Psoas muscle (tissue), 8 donors: ENCODE data around the gene GAGE2A. TPM values are rescaled to one million over a fixed set of nuclear protein-coding genes. Genes with fewer than 3 reads are reported as not detected.

ENCODE experiments used
- ATAC-seq, 4 donors: fragments of 200-7000 bp; cut with Tn5 transposase; one replicate each; pipeline ENCODE4 v1.9.1; 2020; ENCODE audit warnings: moderate library complexity in 3 of 4, mild to moderate bottlenecking in 2 of 4
- DNase-seq, 2 donors: peaks; one replicate each; pipeline ENCODE4 v3.0.0-alpha.2; 2020
- H3K27ac ChIP-seq: fragments of 200-600 bp; one replicate; pipeline ENCODE4 v1.8.0; 2022
- H3K27me3 ChIP-seq, 3 donors: fragments of 200-600 bp in 1 of 3; one replicate each; pipeline versions ENCODE4 v1.6.1 to v1.8.0; 2013 to 2022; ENCODE audit warnings: low read length in 2 of 3, mild to moderate bottlenecking in 2 of 3, moderate library complexity in 1 of 3; ENCODE audit not compliant: insufficient read depth in 3 of 3
- H3K36me3 ChIP-seq, 2 donors: fragments of 200-600 bp in 1 of 2; one replicate each; pipeline versions ENCODE4 v1.6.1 to v1.8.0; 2013 to 2022; ENCODE audit warnings: low read depth in 1 of 2, mild to moderate bottlenecking in 1 of 2, moderate library complexity in 1 of 2; ENCODE audit not compliant: insufficient read depth in 1 of 2
- H3K4me1 ChIP-seq: fragments of 200-600 bp; one replicate; pipeline ENCODE4 v1.8.0; 2022
- H3K4me3 ChIP-seq: fragments of 200-600 bp; one replicate; pipeline ENCODE4 v1.8.0; 2022; ENCODE audit warnings: mild to moderate bottlenecking
- H3K9me3 ChIP-seq: fragments of 200-600 bp; one replicate; pipeline ENCODE4 v1.8.0; 2022
- CTCF ChIP-seq: fragments of 200-600 bp; IDR thresholded peaks from one replicate; pipeline ENCODE4 v1.8.0; 2022; ENCODE audit warnings: antibody characterized with exemption
- WGBS, 3 donors: extraction: QIAGEN DNeasy Blood & Tissue Kit; methylation state at CpG; one replicate each; pipeline versions ENCODE4 v1.1.6 to v1.1.7; 2013; 5-methylcytosine and 5-hydroxymethylcytosine counted together
- intact Hi-C, 2 donors: fragments of 100-400 bp; cut with DNase I; formaldehyde crosslinking; loops; one replicate each; pipeline versions ENCODE4 v1.11.0 to v1.14.2; 2022
- polyA plus RNA-seq, 3 donors: library from polyadenylated mRNA; stranded (reverse); fragments of 200-250 nt; gene quantifications; one replicate each; pipeline ENCODE4 v1.2.3, GENCODE V29; 2013
- total RNA-seq, 4 donors: library from RNA; stranded (reverse); fragmentation: NEBNext Ultra II Directional in 2 of 4; extraction: Animal tissue kit (Norgen Biotek cat#: 25700) in 2 of 4; gene quantifications; one replicate each; pipeline versions ENCODE4 v1.2.1 to v1.2.4, GENCODE V29; 2021 to 2023
- donor health status: healthy with polysubstance abuse.
- donor health status: DM: no; HTN: no; CAD: no; lungs with moderate emphysema.
- donor health status: Bipolar disorder and iron deficiency.
- donor health status: healthy.
- donor health status: DM: yes; HTN: yes; CAD: no.
- donor health status: DM: no; HTN: no; CAD: no.
- donor health status: DM: no; HTN: no; CAD: no.
- donor health status: DM: yes; HTN: yes; CAD: no.

Gene GAGE2A
- total and polyA plus RNA-seq, 7 donors, result not detected

GRCh38 chrX:49610718-49611310, 21.5 kb downstream of the GAGE2A start:
- Histone ChIP-seq H3K4me1 (no peaks in the 10 kb centered on the region), H3K27me3 (peaks cover 0 to 22% (median 0%) of the 10 kb centered on the region in 3 donors), H3K4me3 (no peak overlapping the region), H3K36me3 (no peaks in the 10 kb centered on the region), H3K9me3 (no peaks in the 10 kb centered on the region), H3K27ac (no peak overlapping the region)
- 45 to 50% (median 46%) methylated on average over 7 of the region's 7 CpGs for WGBS, 3 donors
- no peak for TF ChIP-seq CTCF
- DNase-seq (no peak), ATAC-seq (no peak)
- intact Hi-C loops, result no loop called here

GRCh38 chrX:49618574-49618973, 29.3 kb downstream of the GAGE2A start:
- ATAC-seq (no peak), DNase-seq (no peak)
- H3K36me3 ChIP-seq, result no peaks in the 10 kb centered on the region
- no peaks in the 10 kb centered on the region for H3K9me3 ChIP-seq
- intact Hi-C loops, result no loop called here
- H3K4me1 ChIP-seq, result no peaks in the 10 kb centered on the region
- TF ChIP-seq CTCF, result no peak
- WGBS, 3 donors, result 81 to 95% (median 92%) methylated on average over 2 of the region's 2 CpGs
- no peak overlapping the region for H3K27ac ChIP-seq
- peaks cover 0 to 6% (median 0%) of the 10 kb centered on the region in 3 donors for H3K27me3 ChIP-seq
- no peak overlapping the region for H3K4me3 ChIP-seq

- peak overlapping the region; percentile 40 for H3K4me3 ChIP-seq
- WGBS, 3 donors, result 27 to 61% (median 60%) methylated on average over 16 to 33 of the region's 33 CpGs
- H3K27me3 ChIP-seq, result no peaks in the 10 kb centered on the region
- H3K9me3 ChIP-seq, result peaks cover 13% of the 10 kb centered on the region
- H3K27ac ChIP-seq, result no peak overlapping the region
- ATAC-seq (peak; percentile 58 to 76 (median 70)), DNase-seq (no peak)
- peak; percentile 36 for TF ChIP-seq CTCF
- no peaks in the 10 kb centered on the region for H3K4me1 ChIP-seq
- H3K36me3 ChIP-seq, result no peaks in the 10 kb centered on the region
- intact Hi-C loops, result loop anchor here (5.0 kb wide), 2 partner anchors 125 to 130 kb away; no protein-coding TSS in a partner anchor
These were observed 37.9 kb downstream of the GAGE2A start for GRCh38 chrX:49627086-49627777.

GRCh38 chrX:49644991-49645637, 55.8 kb downstream of the GAGE2A start:
- no peaks in the 10 kb centered on the region for H3K9me3 ChIP-seq
- no peak overlapping the region for H3K4me3 ChIP-seq
- no peak overlapping the region for H3K27ac ChIP-seq
- 69 to 78% (median 70%) methylated on average over 5 to 8 of the region's 8 CpGs for WGBS, 3 donors
- intact Hi-C loops, result no loop called here
- ATAC-seq, result no peak
- no peaks in the 10 kb centered on the region for H3K27me3 ChIP-seq
- H3K36me3 ChIP-seq, result no peaks in the 10 kb centered on the region
- no peak for DNase-seq
- TF ChIP-seq CTCF, result no peak
- no peaks in the 10 kb centered on the region for H3K4me1 ChIP-seq

Other genes with a start within 250 kb of the GAGE2A start
- gene GAGE12C, start 57.3 kb upstream of the GAGE2A start, total RNA-seq, result not detected
- not detected for gene GAGE12C, start 57.3 kb upstream of the GAGE2A start, polyA plus RNA-seq
- gene GAGE12D, start 47.8 kb upstream of the GAGE2A start, total RNA-seq, result not detected
- not detected for gene GAGE12D, start 47.8 kb upstream of the GAGE2A start, polyA plus RNA-seq
- gene GAGE12E, start 38.2 kb upstream of the GAGE2A start, total RNA-seq, result not detected
- not detected for gene GAGE12E, start 38.2 kb upstream of the GAGE2A start, polyA plus RNA-seq
- not detected for gene GAGE12F, start 28.7 kb upstream of the GAGE2A start, total RNA-seq
- gene GAGE12F, start 28.7 kb upstream of the GAGE2A start, polyA plus RNA-seq, result not detected
- gene GAGE12G, start 19.1 kb upstream of the GAGE2A start, total RNA-seq, result not detected
- not detected for gene GAGE12G, start 19.1 kb upstream of the GAGE2A start, polyA plus RNA-seq
- gene GAGE12H, start 9.5 kb upstream of the GAGE2A start, total RNA-seq, result not detected
- gene GAGE12H, start 9.5 kb upstream of the GAGE2A start, polyA plus RNA-seq, result not detected
- gene GAGE1, start 9.5 kb downstream of the GAGE2A start, total RNA-seq, result not detected
- not detected for gene GAGE1, start 9.5 kb downstream of the GAGE2A start, polyA plus RNA-seq
- gene PAGE1, start 106.5 kb downstream of the GAGE2A start, total RNA-seq, result not detected
- gene PAGE1, start 106.5 kb downstream of the GAGE2A start, polyA plus RNA-seq, result not detected
- 1 to 10 TPM in 1 of 4 donors, under 1 TPM in 1, not detected in 2; 0.81 to 1.4 TPM for gene PAGE4, start 239.8 kb downstream of the GAGE2A start, total RNA-seq
- gene PAGE4, start 239.8 kb downstream of the GAGE2A start, polyA plus RNA-seq, result 1 to 10 TPM in 1 of 3 donors, under 1 TPM in 1, not detected in 1; 0.92 to 1.4 TPM